ENCODE measurements around the gene MYOZ1. TPM values are rescaled to one million over a fixed set of nuclear protein-coding genes. Genes with fewer than 3 reads are reported as not detected.

The MYOZ1 gene
- total RNA-seq, 1 experiment from 2014 or later = 2.4 TPM

GRCh38 chr10:73650537-73651331 lies 9.5 kb upstream of the MYOZ1 start:
- no peak for TF ChIP-seq CTCF (conservative IDR thresholded peaks at IDR 0.05)
- Histone ChIP-seq H3K27me3 (ENCODE audit: insufficient read depth, low read length) (no peaks in the 10 kb centered on the region), H2AK5ac (ENCODE audit: insufficient read length, low read length) (no peak overlapping the region), H2BK12ac (ENCODE audit: insufficient read length, low read depth, low read length) (no peak overlapping the region), H4K91ac (ENCODE audit: insufficient read length, low read depth, low read length) (no peak overlapping the region), H2AFZ (ENCODE audit: low read length) (no peak overlapping the region), H2BK120ac (ENCODE audit: low read depth, low read length, poor library complexity, severe bottlenecking) (no peak overlapping the region), H3K9ac (ENCODE audit: extremely low read depth, insufficient read length, low read length) (no peak overlapping the region), H3K9me3 (ENCODE audit: control insufficient read depth, low read depth, low read length) (no peaks in the 10 kb centered on the region), H3K27ac (ENCODE audit: insufficient read length, low read depth, low read length) (no peak overlapping the region), H4K20me1 (ENCODE audit: control insufficient read depth, insufficient read depth, insufficient read length) (no peaks in the 10 kb centered on the region), H4K5ac (ENCODE audit: insufficient read length, low read depth, low read length) (no peak overlapping the region), H3K4me1 (ENCODE audit: insufficient read depth, low read length) (peaks cover 3% of the 10 kb centered on the region; the same call in 1 of the 2 replicates), H4K8ac (replicated peaks; ENCODE audit: insufficient read length, low read depth, low read length) (no peak overlapping the region), H2BK20ac (ENCODE audit: low read depth, low read length, poor library complexity, severe bottlenecking) (no peak overlapping the region), H3K79me2 (ENCODE audit: insufficient read depth, low read length) (no peaks in the 10 kb centered on the region), H3K79me1 (ENCODE audit: insufficient read depth, low read depth, low read length, poor library complexity, severe bottlenecking) (no peaks in the 10 kb centered on the region), H2BK5ac (ENCODE audit: insufficient read length, low read length) (no peak overlapping the region), H3T11ph (ENCODE audit: low read length) (no peak overlapping the region), H3K4ac (ENCODE audit: low read depth, low read length) (no peak overlapping the region), H3K23ac (ENCODE audit: insufficient read length, low read depth, low read length) (no peak overlapping the region), H3K23me2 (ENCODE audit: insufficient read length, low read depth, low read length, poor library complexity, severe bottlenecking) (peaks cover 4% of the 10 kb centered on the region), H3K14ac (ENCODE audit: insufficient read depth, low read length) (no peak overlapping the region; the same call in 1 of the 2 replicates), H2BK15ac (ENCODE audit: low read depth, low read length) (no peak overlapping the region), H3K18ac (ENCODE audit: insufficient read length, low read depth, low read length) (no peak overlapping the region), H3K4me2 (ENCODE audit: insufficient read depth, insufficient read length, low read length) (no peak overlapping the region), H3K56ac (ENCODE audit: insufficient read length, low read depth, low read length) (no peak overlapping the region)
- Mint-ChIP-seq H3K4me3 (no peak overlapping the region), H3K27ac (no peak overlapping the region), H3K36me3 (ENCODE audit: insufficient read depth in 1 of 3, low read depth in 3 of 3) (no peaks in the 10 kb centered on the region), H3K9me3 (no peaks in the 10 kb centered on the region), H3K27me3 (ENCODE audit: low read depth) (no peaks in the 10 kb centered on the region; the same call in 1 of the 2 replicates), H3K4me1 (peaks cover 16 to 22% of the 10 kb centered on the region in 2 experiments)
- WGBS (ENCODE audit: extremely low coverage, insufficient read length, low lambda C conversion rate) = no CpG with 5 or more reads among the region's 5 CpGs
- DNase-seq = no peak
